ENCODE measurements around the gene RPS23.

DNA sequence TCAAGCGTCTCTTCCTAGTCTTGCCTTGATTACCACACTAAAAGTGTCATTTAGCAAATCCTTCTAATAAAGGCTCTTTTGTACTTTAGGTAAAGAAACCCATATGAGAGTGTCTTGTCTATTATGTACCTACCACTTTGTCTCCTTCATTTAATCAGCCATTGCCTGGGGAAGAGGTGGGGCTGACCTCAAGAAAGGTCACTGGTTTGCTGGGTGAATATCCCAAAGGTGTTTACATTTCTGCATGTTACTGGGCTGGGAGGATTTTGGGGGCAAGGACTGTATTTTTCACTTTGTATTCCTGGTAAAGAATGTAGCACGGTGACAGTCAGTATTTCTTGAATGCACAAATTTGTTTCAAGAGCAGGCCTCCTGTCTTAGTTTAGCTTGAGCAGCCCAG is 11.9 kb upstream of the RPS23 start:
- no peak for TF ChIP-seq EZH2 (IDR thresholded peaks at IDR 0.05; ENCODE audit: low read depth, low read length, severe bottlenecking)
- TF ChIP-seq SIN3A (conservative IDR thresholded peaks at IDR 0.05 in 1 of 2, IDR thresholded peaks at IDR 0.05 in 1 of 2; ENCODE audit: low read depth in 1 of 2, low read length in 2 of 2), result no peak
- no peak for TF ChIP-seq BRCA1 (IDR thresholded peaks at IDR 0.05; ENCODE audit: low read depth, low read length)
- TF ChIP-seq CTCF (IDR thresholded peaks at IDR 0.05; ENCODE audit: control extremely low read depth in 1 of 3, insufficient read depth in 1 of 3, low read depth in 1 of 3, low read length in 3 of 3), result no peak
- no peak for TF ChIP-seq POLR2A (IDR thresholded peaks at IDR 0.05; ENCODE audit: control extremely low read depth in 1 of 2, low read depth in 2 of 2, low read length in 2 of 2)
